ENCODE data around the gene AMPD2.

- TF ChIP-seq CTCF (IDR thresholded peaks at IDR 0.05 in 8 of 11, conservative IDR thresholded peaks at IDR 0.05 in 3 of 11) (no peak), POLR2A (IDR thresholded peaks at IDR 0.05) (no peak), POLR2AphosphoS5 (IDR thresholded peaks at IDR 0.05) (no peak)
Observed at GRCh38 chr1:109622895-109623294, 3.3 kb downstream of the AMPD2 start.

Data from spleen (tissue), 7 donors.